ENCODE results near the gene LCE2D.
A peak's percentile ranks its signal among the peaks of the same experiment; 100 is the strongest.

DNA sequence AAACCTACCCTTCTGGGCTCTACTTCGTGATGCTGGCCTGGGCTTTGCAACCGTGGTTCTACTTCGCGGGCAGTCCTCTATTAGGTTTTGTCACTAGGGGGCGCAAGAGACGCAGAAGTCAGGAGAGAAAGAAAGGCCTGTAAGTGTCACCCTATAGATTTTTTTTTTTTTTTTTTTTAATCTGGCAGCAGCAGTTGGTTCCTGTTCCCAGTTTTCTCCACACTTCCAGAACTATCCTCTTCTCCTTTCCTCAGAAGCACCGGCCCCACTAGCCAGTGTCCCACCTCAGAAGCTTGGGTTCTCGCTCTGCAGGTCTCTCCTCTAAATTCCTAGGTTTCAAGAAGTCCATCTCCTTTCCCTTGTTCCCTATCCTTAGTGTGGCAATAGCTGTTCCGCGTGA, 9.1 kb upstream of the LCE2D start:
- TF ChIP-seq, protein P1, sequence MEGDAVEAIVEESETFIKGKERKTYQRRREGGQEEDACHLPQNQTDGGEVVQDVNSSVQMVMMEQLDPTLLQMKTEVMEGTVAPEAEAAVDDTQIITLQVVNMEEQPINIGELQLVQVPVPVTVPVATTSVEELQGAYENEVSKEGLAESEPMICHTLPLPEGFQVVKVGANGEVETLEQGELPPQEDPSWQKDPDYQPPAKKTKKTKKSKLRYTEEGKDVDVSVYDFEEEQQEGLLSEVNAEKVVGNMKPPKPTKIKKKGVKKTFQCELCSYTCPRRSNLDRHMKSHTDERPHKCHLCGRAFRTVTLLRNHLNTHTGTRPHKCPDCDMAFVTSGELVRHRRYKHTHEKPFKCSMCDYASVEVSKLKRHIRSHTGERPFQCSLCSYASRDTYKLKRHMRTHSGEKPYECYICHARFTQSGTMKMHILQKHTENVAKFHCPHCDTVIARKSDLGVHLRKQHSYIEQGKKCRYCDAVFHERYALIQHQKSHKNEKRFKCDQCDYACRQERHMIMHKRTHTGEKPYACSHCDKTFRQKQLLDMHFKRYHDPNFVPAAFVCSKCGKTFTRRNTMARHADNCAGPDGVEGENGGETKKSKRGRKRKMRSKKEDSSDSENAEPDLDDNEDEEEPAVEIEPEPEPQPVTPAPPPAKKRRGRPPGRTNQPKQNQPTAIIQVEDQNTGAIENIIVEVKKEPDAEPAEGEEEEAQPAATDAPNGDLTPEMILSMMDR (IDR thresholded peaks at IDR 0.05): peak; percentile 51
- TF ChIP-seq EZH2 (IDR thresholded peaks at IDR 0.05; ENCODE audit: borderline replicate concordance, insufficient read depth, low read depth, low read length, poor library complexity, severe bottlenecking): no peak
